GM21576 (cell line): Measurements from ENCODE around the gene MAP2K4.
"Not testable (repeated sequence)": the region's sequence is repeated elsewhere in the genome, so short reads cannot be mapped to it uniquely, and the experiment has no call there.

ENCODE experiments used
- ATAC-seq: cut with Tn5 transposase; IDR thresholded peaks from one replicate; pipeline ENCODE4 v1.9.1; 2021; ENCODE audit warnings: mild to moderate bottlenecking, moderate library complexity; ENCODE audit not compliant: unreplicated experiment

The MAP2K4 gene

GRCh38 chr17:12020642-12021622 is at the start of gene MAP2K4:
Gene MAP2K4, plus strand, starts transcription at chr17:12020877. Its CDS starts 10 bp downstream, at chr17:12020887.
- peak; percentile 88 for ATAC-seq

- not testable (repeated sequence) for ATAC-seq
These were observed 47.9 kb upstream of the MAP2K4 start for GRCh38 chr17:11972741-11973140.

GRCh38 chr17:11979795-11980194 is 40.9 kb upstream of the MAP2K4 start:
- ATAC-seq: no peak

- ATAC-seq: no peak
These were observed 39.9 kb upstream of the MAP2K4 start for GRCh38 chr17:11980813-11981212.

- ATAC-seq: no peak
These were observed 38.8 kb upstream of the MAP2K4 start for GRCh38 chr17:11981862-11982261.

DNA sequence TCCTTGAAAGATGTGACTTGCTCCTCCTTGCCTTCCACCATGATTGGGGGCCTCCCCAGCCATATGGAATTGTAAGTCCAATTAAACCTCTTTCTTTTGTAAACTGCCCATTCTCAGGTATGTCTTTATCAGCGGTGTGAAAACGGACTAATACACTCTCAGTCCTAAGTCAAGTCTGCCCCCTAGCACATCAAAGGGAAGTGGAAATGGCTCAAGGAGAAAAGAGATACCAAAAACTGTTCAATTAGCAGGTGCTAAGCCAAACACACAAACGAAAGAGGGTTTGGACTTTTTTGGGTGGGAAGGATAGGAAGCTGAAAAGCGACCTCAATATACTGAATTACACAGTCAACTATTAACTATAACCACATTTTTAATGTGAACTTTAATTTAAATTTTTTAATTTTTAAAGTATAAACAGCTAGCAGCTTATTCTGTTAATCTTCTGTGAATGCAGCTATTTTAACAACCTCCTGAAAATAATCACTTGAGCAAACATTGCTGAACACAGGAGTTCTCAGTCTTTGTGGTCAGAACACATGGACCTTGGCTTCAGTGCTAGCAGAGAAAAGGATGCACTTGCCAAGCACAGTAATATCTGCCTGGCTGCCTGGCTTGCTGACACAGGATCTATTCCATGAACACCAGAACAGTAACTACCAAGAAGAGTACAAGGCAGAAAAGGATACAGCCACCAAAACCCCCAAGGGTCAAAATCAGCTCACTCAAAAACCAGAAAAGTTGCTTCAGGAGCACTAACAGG is 34.3 kb upstream of the MAP2K4 start:
- no peak for ATAC-seq

- ATAC-seq: no peak
These were observed 33.7 kb upstream of the MAP2K4 start for GRCh38 chr17:11986942-11987329.

- no peak for ATAC-seq
These were observed 30.2 kb upstream of the MAP2K4 start for GRCh38 chr17:11990363-11990983.

DNA sequence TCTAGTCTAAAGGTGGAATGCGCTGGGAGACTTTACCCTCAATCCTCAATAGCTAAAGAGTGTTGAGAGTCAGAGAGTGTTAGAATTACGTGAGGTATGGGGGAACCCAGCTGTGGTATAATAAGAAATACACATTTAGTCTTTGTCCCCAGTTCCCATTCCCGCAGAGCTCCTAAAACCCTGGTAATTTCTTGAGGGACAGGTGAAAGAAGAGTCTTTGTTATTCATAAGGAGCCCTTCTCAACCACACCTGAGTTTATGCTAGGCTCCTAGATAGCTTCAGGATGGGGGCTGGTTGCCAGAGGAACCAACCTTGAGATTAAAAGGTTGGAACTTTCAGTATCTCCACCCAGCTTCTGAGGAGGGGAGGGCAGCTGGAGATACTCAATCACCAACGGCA is 29.2 kb upstream of the MAP2K4 start:
- ATAC-seq: no peak

DNA sequence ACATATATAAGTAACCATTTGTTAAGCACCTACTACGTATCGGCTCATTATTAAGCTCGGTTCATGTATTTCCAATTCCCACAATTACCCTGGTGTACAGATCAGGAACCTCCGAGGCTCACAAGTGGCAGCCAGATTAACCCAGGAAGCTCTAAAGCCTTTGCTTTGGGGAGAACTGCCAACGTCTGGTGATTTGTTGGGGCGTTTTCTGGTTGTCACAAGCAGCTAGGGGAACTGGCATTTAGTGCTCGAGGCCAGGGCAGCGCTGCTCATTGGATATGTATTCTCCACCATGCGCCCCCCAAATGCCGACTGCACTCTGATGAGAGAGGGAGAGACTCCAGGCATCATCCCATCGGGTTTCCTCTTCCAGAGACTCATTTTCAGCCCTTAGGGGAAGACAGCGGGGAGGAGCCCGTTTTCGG is 23.9 kb upstream of the MAP2K4 start:
- ATAC-seq: peak; percentile 33

- ATAC-seq: peak; percentile 93
These were observed 23.3 kb upstream of the MAP2K4 start, which contains the start of gene ZNF18 for GRCh38 chr17:11997147-11997971. Gene ZNF18, minus strand, starts transcription at chr17:11997475. Its CDS starts 4,646 bp downstream, at chr17:11992829.

- ATAC-seq: no peak
These were observed 22.8 kb upstream of the MAP2K4 start for GRCh38 chr17:11997972-11998233.

DNA sequence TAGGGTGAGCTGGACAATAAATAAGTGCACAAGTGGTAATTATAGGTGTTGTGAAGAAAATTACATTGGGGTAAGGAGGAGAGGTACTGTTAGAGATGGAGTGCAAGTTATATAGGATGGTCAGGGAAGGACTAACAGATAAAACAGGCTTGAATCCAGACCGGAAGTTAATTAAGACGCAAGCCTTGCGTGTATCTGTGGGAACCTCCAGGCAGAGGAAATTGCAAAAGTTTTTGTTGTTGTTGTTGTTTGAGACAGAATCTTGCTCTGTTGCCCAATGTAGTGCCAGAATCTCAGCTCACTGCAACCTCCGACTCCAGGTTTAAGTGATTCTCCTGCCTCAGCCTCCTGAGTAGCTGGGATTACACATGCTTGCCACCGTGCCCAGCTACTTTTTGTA is 21.0 kb upstream of the MAP2K4 start:
- no peak for ATAC-seq

DNA sequence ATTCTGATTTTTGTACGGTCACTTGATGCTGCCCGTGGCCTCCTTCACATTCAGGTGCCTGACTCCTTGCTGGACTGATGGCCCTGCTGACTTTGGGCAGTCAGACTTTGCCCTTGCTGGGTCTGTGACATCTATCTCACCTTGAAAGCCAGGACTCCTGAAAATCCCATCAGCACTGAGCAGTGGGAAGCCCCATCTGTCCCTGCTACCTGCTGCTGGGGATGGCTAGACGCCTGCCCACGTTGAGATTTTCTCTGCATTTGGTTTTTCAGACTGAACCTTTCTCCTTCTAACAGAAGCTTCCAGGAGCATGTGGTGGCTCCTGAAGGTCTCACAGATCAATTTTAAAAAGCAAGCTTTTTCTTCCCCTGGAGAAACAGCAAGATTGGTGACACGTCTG is 13.2 kb upstream of the MAP2K4 start:
- ATAC-seq: no peak

GRCh38 chr17:12021623-12022140 is 1.0 kb downstream of the MAP2K4 start:
- ATAC-seq: no peak

- no peak for ATAC-seq
These were observed 1.6 kb downstream of the MAP2K4 start for GRCh38 chr17:12022310-12022709.

GRCh38 chr17:12024327-12024726 is 3.6 kb downstream of the MAP2K4 start:
- ATAC-seq: no peak

DNA sequence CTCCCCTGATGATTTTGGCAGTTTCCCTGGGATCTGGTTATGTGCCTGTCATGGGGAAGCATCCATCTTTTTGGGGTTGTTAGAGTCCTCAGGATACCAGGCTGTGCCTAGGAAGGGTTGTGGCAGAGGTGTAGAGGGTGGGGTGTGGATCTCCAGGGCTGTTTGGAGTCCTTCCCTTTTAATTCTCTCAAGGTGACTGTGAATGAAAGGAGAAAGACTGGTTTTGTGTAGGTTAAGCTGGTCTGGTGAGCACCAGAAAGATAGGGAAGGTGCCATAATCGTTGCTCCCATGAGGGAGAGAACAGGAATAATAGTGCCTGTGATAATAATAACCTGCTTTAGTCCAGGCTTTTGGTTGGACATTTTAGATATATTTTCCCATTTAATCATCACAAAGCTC is 7.0 kb downstream of the MAP2K4 start:
- ATAC-seq: no peak

GRCh38 chr17:12028611-12029010 is 7.9 kb downstream of the MAP2K4 start:
- ATAC-seq: no peak

- ATAC-seq: no peak
These were observed 13.9 kb downstream of the MAP2K4 start for GRCh38 chr17:12034538-12034937.
